CD1c-positive myeloid dendritic cell (primary cell): ENCODE results near the gene ATXN7L3.

Experiments used
- DNase-seq: peaks from one replicate; pipeline ENCODE4 v3.0.0-alpha.2; 2016; ENCODE audit errors: extremely low spot score

The ATXN7L3 gene

DNA sequence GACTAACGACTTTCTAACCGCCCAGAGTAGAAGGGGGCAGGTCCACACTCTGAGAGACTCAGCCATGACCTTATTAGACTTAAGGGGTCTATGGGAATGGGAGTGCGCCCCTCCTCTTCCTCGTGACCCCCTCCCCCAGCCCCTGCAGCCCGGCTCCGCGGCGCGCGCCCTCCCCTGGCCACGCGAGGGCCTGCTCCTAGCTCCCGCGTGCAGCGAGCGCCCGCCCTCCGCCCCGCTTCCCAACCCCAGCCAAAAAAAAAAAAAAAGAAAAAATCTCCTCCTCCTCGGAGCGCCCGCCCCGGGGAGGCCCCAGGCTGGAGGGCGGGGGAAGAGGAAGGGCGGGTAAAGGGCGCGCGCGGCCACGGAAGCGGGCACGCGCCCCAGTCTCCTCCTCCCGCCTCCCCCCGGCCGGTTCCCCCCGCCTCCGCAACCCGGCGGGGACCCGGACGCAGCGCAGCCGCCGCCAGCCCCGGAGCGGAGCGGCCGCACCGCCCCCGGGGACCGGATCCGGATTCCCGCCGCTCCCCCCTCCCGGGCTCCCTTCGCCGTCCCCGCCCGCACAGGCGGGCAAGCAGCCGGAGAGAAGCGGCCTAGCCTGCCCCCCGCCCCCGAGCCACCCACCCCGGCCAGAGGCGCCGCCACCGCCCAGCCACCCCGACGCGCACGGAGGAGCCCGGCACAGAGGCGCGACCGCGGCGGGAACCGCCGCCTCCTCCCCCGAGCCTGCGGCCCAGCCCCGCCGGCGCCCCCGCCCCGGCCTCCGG lies 18.8 kb upstream of the ATXN7L3 start:
- DNase-seq = peak; percentile 94

DNA sequence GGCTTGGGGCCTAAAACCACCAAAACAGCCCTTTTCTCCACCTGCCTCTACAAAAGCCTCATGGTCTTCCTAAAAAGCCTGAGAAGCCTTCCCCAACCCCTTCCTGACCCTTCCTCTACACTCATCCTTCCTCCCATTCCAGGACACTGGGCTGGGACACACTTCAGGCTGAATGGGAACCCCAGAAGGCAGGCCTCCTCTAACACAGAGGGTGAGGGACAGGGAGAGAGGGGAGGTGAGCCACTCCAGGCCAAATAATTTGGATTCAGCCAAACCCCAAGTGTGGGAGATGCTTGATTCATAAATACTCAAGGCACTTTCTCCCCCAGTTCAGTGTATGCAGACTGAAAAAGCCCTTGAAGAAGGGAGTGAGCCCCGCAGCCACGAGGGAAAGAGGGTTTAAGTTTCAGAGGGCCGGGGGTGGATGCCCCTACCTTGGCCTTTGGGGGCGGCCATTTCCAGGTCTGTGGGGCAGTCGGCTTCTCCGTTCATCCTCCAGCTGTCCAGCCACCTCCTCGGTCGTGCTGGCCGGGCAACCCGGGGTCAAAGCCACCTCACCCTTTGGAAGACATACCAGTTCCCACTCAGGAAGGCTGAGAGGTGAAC lies 18.2 kb upstream of the ATXN7L3 start:
- no peak for DNase-seq

DNA sequence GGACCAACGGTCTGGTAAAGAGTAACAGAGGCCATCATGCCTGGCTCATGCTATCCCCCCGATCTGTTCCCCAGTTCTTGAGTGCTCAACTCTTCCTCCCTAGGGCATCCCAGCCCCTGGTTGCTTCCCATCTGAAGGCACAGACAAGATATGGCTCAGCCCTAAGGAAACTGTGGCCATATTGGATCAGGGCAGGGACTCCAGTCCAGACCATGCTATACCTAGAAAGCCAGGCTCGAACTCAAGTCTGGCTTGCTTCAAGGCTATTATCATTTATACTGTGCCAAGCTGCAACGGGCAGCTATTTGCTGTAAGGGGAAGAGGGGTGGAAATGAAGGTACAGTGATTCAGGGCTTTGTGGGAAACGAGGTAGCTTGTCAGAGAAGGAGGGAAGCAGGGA lies 17.0 kb upstream of the ATXN7L3 start:
- no peak for DNase-seq

DNA sequence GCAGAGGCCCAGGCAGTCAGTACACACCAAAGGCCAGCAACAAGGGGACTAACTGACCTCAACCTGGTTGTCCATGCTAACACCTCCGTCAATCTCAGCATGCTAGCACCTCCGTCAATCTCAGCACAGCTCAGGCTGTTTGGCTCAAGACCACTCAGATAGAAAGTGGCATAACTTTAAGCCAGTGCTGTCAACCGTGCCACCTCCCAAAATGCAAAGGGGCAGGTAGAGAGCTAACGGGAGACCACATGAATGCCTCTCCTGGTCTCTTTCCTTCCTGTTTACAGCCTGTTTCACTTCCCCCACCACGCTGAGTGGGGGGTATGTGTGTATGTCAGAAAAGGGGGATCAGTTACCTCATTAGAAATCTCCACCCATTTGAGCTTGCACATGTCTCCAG lies 16.5 kb upstream of the ATXN7L3 start:
- peak; percentile 44 for DNase-seq

DNA sequence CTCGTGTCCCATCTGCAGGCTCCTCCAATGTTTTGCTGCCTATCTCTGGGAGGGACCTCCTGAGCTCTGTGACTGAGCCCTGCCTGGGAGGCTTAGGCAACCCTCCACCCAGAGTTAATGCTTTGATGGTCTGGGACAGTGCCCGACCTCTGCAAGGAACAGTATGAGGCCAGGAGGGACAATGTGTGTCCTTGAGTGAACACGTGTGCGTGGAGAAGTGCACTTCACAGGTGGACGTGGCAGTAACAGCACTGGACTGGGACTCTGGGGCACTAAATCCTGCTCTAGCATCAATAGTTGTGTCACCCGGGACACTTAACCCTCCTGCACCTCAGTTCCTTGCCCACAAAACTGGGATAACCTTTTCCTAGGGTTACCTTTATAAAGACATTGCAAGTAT lies 15.2 kb upstream of the ATXN7L3 start:
- DNase-seq = no peak

DNA sequence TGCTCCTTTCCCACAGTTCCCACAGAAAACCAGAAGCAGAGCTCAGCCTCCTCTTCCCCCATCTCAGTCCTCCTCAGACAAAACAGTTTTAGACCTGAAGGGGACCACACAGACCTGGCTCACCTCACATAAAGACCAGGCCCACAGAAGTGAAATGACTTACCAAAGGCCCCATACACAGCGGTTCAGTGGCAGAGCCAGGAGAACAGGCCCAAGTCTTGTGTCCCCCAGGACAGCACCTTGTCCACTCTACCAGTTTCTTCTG lies 14.5 kb upstream of the ATXN7L3 start:
- no peak for DNase-seq

DNA sequence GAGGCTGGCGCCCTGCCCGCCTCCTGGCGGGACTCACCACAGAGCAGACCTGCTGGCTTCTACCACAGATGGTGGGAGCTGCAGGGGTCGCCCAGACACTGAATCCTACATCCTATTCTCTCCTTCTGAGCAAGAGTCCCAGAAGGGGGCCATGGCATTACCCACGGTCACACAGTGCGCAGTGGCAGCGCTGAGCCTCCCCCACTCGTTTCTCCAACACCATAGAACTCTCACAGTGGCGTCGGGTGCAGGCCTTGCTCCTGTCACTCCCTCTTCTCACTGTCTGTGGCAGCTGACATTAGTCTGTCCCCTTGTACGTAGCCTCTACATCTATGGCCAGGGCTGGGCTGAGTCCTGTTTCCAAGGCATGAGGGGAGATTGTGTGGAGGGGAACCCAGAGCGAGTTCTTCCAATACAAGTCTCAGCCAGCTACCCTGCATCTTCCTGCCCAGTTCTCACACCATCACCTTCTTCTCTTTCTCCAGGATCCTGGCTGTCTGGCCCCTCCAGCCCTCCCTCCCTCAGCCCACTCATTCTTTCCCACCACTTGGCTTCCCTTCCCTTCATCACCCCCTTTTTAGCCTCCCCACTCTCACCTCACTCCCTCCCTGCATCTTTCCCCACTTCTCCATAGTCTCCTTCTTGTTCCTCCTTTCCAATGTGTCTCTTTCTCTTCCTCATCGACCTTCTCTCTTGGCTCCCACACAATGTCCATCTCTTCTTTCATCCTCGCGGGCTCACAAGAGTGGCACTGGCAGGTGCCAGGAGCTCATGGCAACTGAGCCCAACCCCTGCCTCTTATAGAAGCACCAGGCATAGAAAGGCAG lies 13.9 kb upstream of the ATXN7L3 start:
- DNase-seq = no peak

DNA sequence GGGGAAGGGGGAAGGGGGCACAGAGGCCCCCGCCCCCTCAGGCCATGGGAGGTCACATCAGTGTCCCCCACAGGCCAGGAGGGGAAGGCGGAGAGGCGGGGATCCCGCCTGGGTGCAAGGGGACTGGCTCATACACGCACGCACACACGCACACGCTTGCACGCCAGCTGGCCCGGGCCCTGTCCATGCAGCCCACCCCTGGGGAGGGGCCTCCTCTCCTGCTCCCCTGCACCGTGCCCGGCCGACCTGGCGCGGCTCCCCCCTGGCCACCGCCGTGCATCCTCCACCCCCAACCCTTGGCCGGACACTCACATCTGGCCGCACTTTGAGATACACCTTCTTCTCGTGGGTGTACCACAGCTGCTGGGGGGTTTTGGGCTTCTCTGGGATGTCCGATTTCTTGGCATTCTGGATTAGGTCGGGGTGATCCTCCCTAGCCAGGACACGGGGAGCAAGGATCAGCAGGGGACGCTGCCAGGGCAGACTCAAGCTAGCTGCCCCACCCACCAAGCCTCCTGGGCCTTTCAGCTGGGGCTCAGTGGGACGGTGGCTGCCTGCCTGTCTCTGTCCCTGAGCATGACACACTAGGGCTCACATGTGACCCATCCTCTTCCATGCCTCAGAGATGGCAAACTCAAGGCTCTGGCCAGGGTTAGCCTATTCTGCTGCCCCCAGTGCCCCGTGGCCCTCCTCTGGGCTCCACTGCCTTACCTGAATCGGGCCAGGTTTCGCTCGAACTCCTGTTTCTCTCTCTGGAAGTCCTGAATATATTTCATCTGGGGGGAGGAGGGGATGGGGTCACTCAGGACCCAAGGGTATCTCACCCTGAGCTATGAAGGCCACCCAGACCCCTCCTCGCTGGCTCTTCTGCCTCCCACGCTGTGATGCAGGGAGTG lies 13.1 kb upstream of the ATXN7L3 start:
- no peak for DNase-seq

DNA sequence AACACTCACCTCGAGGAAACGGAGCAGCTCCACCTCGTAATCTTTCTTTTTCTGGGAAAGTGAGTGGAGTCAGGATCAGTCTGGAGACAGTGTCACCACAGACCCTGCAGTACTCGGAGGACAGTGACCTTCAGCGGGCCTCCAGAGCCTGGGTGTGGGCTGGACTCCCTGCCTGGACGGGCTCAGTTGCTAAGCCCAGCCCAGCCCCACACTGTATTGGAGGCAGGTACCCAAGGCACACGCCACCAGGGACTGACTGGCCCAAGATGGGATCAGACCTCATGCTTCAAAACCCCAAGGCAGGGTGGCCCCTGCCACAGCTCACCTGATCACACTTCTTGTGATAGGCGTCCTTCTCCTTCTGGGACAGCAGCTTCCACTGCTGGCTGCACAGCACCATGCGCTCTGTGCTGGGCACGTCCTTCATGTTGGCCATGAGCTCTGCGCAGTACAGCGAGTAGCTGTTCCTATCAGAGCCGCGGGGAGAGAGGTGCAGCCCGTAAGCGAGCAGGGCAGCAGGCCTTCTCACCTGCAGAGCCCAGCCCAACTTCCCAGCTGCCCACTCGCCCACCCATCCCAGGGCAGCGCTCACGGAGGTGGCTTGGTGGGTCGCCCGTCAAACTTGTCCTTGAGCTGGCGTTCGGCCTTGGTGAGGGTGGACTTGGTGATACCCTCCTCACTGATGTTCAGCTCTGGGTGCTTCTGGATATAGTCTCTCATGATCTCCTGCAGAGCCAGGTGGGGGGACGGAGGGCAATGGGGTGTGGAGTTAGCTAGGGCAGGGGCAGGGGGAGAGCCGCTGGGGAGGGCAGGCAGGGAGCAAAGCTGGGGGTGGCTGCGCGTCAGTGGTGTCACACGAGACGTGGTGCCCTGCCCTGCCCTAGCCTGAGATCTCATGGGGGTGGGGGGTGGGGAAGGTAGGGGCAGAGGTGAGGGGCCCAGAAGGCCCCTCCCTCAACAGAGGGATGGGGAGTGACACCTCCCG lies 11.9 kb upstream of the ATXN7L3 start:
- no peak for DNase-seq

DNA sequence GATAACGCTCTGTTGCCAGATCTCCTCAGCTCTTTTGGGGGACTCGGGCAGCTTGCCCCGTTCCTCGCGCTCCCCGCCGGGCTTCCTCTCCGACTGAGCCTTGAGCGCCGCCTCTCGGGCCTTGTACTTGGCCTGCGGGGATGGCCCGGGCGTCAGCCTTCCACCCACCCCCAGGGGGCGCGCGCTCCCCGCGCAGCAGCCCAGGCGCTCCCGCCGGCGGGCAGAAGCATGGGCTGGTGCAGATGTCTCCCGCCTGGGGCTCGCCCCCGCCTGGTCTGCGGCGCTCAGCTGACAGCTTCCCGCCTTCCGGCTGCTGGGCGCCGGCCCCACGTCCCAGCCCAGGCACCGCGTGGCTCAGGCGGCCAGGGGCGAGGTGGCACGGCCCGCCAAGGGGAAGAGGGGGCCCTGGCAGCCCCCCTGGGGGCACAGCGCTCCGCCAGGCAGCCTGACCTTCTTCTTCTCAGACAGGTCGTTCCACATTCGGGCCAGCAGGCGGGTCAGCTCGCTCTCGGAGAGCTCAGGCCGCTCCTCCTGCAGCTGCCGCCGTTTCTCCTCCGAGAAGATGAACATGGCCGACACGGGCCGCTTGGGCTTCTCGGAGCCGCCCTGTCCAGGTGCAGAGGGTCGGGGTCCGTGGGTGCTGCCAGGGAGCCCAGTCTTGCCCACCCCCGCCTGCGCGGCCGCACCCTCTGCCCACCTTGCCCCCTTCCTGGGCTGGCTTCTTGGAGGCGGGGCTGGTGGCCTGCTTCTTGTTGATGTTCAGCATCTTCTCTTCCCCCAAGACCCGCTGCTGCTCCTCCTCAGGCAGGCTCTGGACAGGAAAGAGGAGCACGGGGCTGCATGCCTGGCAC lies 10.9 kb upstream of the ATXN7L3 start:
- DNase-seq = peak; percentile 96

DNA sequence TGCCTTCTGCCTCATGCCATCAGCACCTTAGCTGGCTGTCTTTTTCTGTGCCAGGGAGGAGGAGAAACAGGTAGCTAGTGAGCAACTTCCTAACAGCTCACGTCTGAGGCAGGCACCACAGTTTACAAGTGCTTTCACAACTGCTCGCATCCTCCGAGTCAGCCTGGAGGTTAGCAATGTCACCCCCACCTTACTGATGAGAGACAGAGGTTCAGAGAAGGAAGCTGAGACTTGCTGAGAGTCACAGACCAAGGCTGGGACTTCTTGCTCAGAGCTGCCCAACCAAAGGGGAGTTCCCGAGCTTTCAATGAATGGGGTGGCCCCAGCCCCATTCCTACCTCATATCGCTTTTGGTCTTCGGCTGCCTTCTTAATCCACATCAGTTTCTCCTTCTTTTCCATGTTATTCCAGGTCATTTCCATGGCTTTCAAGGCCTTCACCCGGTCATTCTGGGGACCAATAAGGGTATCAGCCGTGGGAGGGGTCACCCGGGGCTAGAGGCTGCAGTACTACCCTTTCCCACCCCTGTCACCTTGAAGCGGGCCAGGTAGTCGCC lies 10.2 kb upstream of the ATXN7L3 start:
- DNase-seq = no peak

DNA sequence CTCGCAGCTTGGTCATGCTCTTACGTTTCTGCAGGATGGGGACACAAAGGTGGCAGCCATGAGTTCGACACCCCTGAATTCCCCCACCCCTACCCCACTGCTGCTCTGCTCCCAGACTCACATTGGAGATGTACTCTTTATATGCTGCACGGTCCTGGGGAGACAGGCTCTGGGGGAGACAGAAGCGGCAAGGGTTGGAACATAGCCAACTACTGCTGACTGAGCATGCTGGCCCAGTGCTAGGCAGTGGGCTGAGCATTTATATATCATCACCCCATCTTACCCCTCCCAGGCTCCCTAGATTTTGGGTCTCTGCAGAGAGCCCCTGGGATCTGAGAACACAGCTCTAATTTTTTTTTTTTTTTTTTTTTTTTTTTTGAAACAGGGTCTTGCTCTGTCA lies 8.1 kb upstream of the ATXN7L3 start:
- no peak for DNase-seq

DNA sequence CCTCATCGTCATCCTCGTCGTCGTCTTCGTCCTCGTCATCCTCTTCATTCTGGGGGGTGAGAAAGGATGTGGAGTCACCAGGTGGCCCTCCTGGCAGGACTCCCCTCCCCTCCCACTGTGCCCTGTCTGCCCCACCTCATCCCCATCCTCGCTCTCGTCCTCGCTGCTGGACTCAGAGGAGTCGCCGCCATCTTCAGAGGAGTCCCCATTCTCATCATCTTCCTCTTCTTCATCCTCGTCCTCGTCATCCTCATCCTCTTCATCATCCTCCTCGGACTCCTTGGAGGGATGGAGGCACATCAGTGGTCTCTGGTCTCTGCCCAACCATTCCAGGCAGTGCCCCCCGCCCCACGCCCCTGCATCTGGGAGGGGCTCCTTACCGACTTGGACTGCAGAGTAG lies 7.6 kb upstream of the ATXN7L3 start:
- DNase-seq = no peak

DNA sequence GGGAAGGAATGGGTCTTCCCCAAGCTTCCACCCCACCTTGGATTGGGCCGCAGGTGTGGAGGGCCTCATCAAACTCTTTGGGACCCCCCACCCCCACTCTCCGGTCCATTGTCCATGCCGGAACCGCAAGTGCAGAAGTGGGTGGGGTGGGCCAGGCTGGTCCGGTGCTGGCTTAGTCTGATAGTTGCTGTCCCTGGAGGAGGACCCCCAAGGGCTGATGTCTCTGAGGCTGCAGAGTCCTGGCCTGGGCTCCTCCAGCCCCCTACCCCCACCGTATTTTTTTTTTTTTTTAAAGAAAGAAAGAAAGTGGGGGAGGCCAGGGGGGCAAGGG lies 7.1 kb upstream of the ATXN7L3 start:
- no peak for DNase-seq

DNA sequence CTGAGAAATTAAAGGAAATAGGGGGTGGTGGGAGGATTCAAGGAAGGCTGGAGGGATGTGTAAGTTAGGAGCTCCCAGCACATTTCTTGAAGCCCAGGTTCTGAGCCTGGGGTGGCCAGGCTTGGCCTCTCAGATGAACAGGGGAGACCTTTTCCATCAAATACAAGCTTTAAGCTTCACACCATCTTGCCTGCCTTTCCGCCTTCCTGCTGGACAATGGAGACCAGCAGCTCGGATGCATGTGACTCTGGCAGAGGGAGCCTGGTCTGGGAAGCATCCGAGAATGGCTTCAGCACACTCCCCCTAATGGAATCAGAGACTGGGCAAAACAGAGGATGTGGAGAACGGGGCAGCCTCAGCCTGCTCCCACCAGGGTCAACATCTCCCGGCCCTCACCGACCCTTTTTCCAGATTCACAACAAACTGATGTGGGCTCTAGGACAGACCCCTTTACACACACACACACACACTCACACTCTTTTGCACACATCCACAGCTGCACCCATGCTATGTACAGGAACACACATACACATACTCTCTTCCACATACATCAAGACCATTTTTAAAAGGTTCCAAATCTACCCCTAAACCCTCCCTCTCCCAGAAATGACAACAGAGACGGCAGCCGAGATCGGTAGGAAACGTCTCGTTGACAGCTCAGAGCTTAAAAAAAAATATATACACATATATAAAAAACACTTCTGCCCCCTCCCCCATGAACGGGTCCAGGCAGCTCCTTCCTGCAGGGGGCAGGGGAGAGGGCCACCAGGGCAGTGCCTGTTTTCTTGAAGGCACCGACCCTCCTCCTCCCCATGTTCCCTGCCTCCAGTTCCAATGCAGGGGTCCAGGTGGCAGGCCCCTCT lies 6.5 kb upstream of the ATXN7L3 start:
- no peak for DNase-seq

DNA sequence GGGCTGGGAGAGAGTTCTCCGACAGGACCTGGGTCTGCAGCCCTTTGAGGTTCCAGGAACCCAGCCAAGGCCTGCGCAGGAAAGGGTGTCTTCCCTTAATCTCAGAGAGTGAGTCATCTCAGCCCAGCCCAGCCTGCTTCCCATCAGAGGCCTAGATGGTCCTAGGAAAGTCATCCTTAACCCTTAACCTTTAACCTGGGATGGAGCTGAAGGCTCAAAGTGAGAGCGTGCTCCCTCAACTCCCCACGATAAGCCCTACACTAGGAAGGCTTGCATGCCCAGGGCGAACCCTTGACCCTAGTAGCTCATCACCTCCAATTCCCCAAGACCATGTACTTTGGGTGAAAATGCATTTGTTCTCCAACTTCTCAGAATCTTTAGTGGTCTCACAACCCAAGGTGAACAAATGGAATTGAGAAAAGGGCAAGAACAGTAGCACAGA lies 4.8 kb upstream of the ATXN7L3 start:
- DNase-seq = peak; percentile 40

DNA sequence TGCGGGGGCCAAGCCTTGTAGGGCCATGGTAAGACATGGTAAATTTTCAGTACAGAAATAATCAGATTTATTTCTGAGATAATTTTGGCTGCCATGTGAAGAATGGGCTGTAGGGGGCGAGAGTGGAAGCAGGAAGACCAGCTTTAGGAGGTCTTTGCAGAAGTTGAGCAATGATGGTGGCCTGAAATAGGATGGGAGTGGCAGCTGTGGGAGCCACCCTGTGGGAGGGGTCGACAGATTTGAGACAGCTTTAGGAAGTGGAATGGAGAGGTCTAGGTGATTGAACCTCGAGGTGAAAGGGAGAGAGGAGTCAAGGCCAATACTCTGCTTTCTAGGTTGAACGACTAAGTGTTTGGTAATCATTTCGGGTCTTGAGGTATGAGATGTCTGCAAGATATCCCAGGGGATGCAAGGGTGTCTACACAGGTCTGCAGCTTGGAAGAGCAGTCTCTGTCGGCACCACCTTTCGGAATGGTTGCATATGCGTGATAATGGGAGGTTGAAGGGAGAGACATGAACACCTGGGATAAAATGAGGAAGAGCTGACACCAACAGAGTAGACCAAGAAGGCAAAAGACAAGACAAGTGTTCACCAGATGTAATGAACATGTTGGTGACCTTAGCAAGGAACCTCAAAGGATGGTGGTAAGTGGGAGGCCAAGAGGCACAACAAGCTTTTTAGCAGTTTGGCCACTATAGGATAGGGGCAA lies 4.2 kb upstream of the ATXN7L3 start:
- peak; percentile 70 for DNase-seq

DNA sequence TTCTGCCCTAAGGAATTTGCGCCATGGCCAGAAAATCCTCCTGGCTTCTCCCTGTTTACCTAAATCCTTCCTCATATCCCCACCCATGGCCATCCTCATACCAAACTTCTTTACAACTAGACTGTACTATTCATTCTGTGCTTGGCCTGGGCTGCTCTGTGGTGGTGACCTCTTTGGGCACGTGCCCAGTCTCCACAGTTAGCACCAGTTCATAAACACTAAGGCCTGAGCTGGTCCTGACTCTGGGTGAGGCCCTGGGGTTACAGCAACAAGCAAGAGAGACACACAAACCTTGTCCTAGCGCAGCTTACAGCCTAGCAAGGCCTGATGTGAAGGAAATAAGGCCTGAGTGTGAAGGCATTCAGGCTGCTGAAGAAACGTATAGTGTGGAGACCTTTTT lies 3.1 kb upstream of the ATXN7L3 start:
- no peak for DNase-seq
